Nucleus accumbens (tissue), 56 donors: ENCODE results near the gene DDIT3.
"Not testable (repeated sequence)": the region's sequence is repeated elsewhere in the genome, so short reads cannot be mapped to it uniquely, and the experiment has no call there.

Experiments
- DNase-seq, 56 donors: peaks; one replicate each; lab custom pipeline; 2025; lab: John Stamatoyannopoulos, UW

Gene DDIT3, protein sequence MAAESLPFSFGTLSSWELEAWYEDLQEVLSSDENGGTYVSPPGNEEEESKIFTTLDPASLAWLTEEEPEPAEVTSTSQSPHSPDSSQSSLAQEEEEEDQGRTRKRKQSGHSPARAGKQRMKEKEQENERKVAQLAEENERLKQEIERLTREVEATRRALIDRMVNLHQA

DNA sequence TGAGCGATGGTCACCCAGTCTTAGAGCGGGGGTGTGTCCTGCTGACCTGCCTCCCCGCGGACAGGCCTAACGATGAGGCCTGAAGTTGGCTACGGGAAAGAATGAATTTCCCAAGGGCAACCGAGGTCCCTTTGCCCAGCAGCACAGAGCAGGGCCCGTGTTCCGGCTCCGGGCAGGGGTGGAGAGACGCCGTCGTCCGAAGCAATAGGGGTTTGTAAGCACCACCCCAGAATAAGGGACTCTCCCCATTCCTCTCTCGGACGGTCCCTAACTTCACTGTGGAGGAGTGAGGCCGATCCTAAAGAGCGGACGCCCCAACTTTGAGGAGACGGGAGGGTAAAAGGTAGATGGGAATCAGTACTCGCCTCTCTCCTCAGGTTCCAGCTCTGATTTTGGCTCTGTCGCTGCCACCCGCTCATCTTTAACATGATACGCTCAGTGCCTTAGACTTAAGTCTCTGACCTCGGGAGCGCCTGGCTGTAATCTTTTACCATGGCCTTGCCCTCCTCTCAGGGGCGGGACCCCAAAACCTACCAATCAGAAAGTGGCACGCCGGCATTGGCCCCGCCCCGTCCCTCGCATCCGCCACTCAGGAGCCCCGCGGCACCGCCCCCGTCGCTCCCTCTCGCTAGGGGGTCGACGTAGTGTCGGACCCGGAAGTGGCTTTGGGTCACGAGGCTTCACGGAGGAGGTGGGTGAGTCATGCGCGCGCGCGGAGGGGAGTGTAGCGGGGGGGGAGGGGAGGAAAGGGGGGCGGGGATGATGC lies at the start of gene DDIT3:
Gene DDIT3, minus strand, starts transcription at position 462 of the 766 bp plus-strand sequence. CDS start 3,108 bp downstream, outside the sequence.
- DNase-seq: peak; percentile 83 to 100 (median 99)

DNA sequence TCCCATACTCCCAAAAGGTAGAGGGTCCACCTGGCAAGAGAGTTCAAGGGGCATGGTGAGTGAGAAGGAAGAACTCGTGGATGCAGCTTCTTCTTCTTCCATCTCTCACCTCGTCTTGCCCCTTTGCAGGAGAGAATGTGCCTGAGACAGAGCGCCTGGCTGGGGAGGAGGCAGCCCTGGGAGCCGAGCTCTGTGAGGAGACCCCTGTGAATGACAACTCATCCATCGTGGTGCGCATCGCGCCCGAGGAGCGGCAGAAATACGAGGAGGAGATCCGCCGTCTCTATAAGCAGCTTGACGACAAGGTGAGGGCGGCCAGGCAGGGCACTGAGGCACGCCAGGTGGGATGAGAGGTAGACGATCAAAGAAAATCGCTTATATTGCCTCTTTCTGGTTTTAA lies 49.5 kb upstream of the DDIT3 start:
- no peak for DNase-seq

DNA sequence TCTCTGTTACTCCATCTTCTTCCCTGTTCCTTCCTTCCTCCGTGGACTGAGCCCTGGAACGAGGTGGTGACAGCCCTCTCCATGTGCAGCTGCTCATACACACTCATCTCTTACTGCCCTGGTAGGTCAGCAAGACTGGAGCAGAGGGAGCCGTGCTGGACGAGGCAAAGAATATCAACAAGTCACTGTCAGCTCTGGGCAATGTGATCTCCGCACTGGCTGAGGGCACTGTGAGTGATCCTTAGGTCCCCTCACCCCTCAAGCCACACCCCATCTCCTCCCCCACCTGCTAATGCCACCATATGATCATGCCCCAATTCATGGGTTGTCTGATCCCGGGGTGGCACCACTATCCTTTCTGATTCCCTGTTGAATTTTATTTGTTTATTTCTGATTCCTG lies 48.5 kb upstream of the DDIT3 start:
- no peak for DNase-seq

DNA sequence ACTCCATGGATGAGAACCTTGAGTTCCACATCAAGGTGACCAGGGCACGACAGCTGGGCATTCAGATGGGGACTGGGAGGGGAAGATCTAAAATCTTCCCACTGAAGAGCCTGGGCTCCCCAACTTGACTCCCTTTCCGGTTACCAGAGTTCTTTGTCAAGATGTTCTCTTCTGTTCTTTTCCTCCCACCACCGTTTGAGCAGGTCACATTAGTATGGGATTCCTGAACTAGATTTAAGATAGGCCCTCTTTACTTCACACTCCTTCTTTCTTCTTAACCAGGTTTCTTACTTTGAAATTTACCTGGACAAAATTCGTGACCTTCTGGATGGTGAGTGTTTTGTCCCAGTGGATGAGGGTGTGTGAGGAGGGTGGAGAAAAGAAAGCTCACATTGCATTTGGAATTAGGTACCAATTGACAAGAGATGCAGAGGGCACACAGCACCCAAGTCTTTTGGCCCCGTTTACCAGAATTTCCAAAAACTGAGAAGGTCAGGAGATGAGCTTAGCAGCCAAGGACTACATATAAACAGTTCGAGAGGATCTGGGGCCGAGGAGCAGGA lies 43.9 kb upstream of the DDIT3 start:
- DNase-seq: no peak

DNA sequence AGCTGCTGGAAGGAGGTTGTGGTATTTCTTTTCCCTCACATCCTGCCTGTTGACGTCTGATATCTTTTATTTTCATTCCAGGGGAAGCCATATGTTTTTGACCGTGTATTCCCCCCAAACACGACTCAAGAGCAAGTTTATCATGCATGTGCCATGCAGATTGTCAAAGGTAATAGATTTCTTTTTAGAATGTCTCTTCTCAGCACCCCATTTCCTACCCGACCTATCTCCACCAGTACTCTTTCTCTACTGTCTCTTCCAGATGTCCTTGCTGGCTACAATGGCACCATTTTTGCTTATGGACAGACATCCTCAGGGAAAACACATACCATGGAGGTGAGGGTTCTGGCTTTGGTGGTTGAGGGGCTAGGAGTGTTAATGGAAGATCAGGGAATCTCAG lies 43.0 kb upstream of the DDIT3 start:
- DNase-seq: no peak

DNA sequence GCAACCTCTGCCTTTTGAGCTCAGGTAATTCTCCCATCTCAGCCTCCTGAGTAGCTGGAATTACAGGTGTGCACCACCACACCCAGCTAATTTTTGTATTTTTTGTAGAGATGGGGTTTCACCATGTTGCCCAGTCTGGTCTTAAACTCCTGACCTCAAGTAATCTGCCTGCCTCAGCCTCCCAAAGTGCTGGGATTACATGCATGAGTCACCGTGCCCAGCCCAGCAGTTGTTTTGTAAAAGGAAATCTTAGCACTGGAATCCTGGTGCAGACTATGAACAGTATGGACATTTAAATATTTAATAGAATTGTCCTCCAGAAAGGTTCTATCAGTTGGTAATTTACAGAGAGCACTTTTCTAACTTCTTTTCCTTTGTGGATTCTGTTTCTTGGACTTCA lies 40.8 kb upstream of the DDIT3 start:
- DNase-seq: not testable (repeated sequence)

DNA sequence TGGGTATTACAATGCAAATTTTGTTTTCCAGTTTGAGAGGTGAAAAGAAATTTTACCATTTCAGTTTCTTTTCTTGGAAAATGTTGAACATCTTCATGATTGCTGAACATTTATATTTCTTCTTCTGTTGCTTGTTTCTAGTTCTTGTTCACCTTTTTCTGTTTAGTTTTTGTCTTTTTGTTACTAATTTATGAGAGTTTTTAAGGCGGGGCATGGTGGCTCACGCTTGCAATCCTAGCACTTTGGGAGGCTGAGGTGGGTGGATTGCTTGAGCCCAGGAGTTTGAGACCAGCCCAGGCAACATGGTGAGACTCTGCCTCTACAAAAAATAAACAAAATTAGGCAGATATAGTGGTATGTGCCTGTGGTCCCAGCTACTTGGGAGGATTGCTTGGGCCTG lies 40.2 kb upstream of the DDIT3 start:
- DNase-seq: no peak

DNA sequence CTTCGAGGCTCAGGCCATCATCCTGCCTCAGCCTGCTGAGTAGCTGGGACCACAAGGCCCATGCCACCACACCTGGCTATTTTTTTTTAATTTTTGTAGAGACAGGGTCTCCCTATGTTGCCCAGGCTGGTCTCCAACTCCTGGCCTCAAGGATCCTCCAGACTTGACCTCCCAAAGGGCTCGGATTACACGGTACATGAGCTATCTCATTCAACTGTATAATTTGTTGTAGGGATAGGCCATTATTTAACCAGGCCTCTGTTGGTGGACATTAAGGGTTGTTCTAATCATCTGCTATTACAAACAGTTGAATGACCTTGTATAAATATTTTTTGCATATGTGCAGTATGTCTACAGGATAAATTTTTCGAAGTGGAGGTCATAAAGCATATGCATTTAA lies 38.5 kb upstream of the DDIT3 start:
- DNase-seq: no peak

DNA sequence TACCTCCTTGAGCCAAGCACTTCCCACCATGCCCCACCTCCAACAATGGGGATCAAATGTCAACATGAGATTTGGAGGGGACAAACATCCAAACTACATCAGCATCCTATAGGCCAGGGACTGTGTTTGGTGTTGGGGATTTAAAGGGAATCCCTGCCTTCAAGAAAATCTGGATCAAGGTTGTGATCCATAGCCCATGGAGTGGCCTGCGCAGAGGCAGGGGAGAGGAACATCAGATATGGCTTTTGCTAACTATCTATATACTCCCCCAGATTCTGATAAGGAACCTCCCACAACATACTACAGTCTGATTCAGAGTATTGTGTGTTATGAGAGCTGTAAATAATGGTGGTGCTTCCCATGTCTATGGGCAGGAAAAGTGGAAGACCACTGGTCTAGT lies 34.6 kb upstream of the DDIT3 start:
- DNase-seq: no peak

DNA sequence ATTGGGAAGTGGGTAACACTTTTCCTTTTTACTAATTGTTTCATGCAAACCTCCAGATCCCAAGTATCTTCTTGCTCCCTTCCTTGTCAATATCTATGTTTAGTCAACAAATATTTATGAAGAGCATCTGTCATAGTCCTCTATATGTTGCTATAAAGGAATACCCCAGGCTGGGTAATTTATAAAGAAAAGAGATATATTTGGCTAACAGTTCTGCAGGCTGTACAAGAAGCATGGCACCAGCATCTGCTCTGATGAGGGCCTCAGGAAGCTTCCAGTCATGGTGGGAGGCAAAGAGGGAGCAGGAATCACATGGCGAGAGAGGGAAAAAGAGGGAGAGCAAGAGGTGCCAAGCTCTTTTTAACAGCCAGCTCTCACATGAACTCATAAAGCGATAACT lies 34.1 kb upstream of the DDIT3 start:
- DNase-seq: no peak

DNA sequence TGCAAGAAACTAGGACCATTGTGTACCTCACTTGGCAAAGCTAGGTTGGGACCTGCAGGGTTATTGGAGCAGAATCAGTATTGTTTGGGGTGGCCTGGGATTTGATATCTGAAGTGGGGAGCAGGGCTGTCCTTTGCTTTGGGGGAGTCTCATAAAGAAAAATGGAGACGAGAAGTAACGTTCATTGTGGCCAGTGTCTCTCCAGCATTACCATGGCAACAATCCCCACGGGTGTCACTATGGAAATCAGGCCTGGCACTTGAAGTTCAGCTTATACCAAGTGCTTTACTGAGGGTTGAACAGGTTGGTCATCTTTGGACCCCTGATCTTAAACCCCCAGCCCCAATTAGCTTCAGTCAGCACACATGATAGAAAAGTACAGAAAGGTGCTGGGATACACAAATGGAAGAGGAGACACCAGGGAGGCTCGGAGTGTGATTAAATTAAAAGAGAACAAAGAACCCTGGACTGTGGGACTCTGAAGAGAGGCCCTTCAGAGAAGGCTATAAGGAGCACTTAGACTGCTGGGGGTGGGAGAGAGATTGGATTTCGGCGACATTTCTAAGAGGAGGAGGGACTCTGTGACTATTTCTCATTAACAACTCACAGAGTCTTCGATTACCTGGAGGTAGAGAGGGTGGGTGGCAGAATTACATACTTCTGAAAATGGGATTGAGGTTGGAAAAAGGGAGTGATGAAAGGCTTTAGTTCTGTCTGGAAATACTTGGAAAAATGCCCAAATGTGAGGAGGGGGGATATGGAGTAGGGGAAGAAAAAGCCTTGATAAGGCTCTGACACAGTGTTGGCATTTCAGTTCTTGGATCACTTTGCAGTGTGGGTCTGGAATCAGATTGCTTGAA lies 33.3 kb upstream of the DDIT3 start:
- DNase-seq: no peak

DNA sequence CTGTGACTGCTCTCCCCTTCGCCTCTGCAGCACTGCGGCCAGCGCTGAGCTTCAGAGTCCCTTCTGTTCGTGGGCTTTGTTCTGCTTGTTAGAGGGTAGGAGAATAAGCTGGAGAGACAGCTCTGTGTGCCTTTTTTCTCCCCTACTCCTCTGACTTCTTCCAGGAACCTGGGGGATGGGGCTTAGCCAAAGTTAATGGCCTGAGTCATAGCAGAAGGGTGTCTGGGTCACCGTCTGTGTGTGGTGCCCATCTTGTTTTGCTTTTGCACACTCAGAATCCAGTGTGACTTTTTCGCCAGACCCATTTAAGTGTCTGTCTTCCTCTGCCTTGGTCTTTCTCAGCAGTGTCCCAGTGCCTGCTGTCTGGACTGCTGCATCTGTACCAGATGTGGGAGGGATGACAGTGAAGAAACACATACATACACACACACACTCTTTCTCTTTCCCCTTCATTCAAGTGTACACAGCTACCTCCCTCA lies 32.6 kb upstream of the DDIT3 start:
- no peak for DNase-seq

DNA sequence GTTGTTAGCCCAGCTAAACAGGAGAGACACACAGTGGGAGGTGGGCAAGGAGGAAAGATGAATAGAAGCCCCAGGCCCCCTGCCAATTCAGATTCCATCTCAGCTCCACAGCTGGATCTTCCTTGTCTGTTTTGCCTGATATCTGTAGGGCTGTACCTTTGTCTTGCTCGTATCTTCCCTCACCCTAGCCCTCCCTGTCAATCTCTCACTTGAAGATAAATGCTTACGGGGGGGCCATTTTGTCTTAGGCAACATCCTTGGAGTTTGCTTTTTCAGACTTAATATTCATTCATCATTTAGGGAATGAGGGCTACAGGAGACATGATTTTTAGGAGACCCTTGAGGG lies 32.0 kb upstream of the DDIT3 start:
- no peak for DNase-seq

DNA sequence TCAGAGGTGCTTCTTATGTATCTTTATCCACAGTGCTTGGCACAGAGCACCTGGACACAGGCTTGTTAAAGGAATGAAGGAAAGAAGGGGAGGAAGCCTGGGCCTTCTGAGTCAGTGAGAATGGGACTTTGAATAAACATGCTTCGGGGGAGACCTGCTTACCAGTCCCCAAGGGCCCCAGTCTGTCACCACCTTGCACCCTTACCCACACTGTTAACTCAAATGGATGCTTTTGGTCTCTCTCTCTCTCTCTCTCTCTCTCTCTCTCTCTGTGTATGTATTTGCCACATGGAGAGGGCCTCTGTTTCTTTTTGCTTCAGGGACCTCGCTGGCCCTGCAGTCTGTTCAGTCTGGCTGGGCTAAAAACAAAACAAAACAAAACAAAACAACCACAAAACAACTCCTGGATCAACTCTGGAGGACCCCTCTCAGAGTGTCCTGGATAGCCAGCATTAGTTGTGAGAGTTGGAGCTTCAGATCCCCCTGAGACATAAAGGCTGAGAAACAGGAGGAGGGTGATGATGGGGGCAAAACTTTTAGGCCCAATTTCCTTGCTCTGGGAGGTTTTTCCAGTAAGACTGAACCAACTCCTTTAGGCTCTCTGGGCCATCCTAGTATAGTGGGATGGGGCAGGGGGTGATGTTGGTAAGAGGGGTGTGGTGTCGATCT lies 31.5 kb upstream of the DDIT3 start:
- no peak for DNase-seq

DNA sequence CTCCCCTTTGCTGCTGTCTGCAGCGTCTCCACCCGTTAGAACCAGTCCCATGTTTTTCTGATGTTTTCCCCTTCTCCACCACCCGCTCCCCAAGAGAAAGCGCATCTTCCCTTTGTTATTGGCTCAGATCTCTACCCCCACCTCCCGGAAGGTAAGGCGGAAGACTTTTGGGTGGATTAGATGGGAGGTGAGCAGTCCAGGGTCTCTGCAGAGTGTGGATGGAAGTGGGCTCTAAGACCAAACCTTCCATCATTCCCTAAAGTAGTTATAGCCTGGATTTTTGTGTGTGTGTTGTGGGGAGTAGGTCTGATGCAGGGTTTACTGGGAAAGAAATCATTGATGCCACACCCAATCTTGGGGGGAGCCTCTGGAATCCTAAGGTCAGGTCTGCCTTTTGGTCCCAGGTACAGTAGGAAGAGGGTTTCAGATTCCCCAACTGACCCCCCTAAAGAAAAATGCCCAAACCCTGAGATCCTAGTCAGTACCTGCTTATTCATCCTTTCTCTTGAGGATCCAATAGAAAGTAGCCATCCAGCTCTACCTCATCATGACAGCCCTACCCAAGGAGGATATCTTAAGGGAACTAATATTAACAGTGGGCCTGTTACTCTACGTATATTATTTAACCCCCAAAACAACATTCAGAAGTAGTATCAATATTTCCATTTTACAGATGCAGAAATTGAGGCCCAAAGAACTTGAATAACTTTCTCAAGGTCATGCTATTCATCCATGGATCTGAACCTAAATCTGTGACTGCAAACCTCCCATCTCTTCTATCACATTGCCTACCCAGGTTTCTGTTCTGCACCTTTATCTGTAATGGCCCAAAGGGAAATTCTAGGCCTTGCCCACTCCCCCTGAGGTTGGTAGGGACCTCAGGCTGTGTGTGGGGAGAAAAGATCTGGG lies 30.6 kb upstream of the DDIT3 start:
- DNase-seq: peak in 2 of 56 donors; percentile 12 to 44

DNA sequence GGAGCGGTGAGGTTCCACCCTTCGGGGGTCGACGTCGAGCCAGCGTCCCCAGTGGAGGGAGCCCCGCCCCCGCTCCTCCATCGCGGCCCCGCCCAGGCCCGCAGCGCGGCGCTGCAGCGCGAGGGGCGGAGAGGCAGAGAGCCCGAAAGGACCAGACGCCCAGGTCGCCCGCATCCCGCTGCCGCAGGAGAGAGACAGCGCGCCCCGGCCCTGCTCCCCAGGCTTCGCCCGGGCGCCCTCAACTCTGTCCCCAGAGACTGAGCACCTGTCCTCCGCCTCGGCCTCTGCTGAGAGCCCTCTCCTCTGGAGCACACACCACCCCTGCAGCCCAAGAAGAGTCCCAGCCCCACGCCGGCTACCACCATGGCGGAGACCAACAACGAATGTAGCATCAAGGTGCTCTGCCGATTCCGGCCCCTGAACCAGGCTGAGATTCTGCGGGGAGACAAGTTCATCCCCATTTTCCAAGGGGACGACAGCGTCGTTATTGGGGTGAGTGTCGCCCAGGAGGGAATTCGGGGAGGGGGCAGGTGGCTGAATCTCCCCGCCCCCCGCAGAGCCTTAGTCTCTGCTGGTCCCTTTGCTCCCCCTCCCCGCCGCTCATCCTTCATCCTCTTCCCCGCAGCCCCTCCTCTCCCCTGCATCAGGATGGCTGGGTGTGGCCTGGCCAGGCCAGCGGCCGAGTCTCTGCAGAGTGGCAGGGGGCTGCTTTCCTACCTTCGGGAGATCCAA lies 29.8 kb upstream of the DDIT3 start, which contains the start of gene KIF5A:
Gene KIF5A, plus strand, starts transcription at position 136 of the 732 bp plus-strand sequence. Its CDS starts 228 bp downstream, at position 364.
- peak in 45 of 56 donors; percentile 6 to 75 (median 38) for DNase-seq

DNA sequence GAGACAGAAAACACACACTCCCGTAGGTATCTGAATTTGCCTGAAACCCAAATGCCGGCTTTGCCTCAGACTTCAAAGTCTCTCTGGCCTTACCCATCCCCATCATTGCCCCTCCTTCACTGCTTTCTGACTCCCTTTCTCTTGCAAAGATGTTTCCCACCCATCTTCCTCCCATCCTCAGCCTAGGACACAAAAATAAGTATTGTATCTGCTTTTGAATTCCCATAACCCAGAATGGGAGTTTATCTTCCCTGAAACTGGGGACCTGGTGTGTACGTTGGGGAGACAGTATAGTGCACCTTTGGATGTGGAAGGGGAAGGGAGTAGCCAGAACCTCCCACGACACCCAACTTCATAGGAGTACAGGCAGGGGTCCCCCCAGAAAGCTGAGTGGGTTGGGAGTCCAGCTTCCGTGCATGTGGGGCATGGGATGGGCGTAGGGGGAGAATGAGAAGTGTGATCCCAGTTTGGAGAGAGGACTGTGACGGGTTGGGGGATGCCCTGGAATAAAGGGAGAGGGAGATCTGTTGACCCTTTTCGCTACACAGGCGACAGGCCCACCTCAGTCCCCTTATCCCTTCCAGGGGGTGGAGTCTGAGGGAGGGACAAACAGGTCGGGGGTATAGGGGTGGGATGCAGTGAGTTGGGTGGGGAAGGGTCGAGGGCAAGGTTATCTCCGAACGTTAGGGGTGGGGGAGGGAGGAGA lies 29.0 kb upstream of the DDIT3 start:
- no peak for DNase-seq

DNA sequence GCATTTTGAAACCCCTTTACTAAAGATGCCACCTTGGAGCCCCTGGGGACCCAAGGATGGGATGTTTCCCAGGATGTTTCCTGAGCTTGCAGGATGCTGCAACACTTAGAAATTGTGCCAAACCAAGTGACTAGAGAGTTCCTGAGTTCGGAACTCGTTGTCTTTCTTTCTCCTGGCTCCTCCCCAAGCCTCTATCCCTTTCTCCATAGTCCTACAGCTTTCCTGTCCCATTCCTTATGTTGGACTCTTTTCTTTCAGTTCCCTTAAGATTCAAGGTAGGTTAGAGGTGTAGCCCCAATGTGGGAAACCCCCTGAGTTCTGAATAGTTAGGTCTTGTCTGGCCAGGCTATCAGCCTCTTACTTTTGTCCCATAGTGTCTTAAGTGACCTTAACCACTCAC lies 28.2 kb upstream of the DDIT3 start:
- DNase-seq: no peak
